GM12864 (cell line): ENCODE results near the gene MACF1.

Experiments used
- DNase-seq: peaks from one replicate; pipeline ENCODE4 v3.0.0-alpha.2; 2011; ENCODE audit warnings: low read depth
- H3K4me3 ChIP-seq: 2 replicates; pipeline ENCODE4 v1.5.1; 2011; ENCODE audit warnings: mild to moderate bottlenecking, low read depth, low read length, control low read depth
- CTCF ChIP-seq: IDR thresholded peaks from 2 replicates; pipeline ENCODE4 v1.5.1; 2011; ENCODE audit warnings: low read depth, mild to moderate bottlenecking, moderate library complexity, low read length, control low read depth, inconsistent platforms; ENCODE audit errors: missing control alignments

MACF1 gene

GRCh38 chr1:39418236-39418635, 213.7 kb downstream of the MACF1 start:
- no peak for DNase-seq
- H3K4me3 ChIP-seq: no peak overlapping the region
- TF ChIP-seq CTCF: no peak

- no peak for DNase-seq
- H3K4me3 ChIP-seq: no peak overlapping the region
- no peak for TF ChIP-seq CTCF
Measured at GRCh38 chr1:39420493-39420892, 216.0 kb downstream of the MACF1 start.

- no peak for DNase-seq
- no peak overlapping the region for H3K4me3 ChIP-seq
- no peak for TF ChIP-seq CTCF
Measured at GRCh38 chr1:39422614-39423013, 218.1 kb downstream of the MACF1 start.

GRCh38 chr1:39425151-39425550, 220.7 kb downstream of the MACF1 start:
- TF ChIP-seq CTCF: no peak
- no peak for DNase-seq
- H3K4me3 ChIP-seq: no peak overlapping the region

- no peak for TF ChIP-seq CTCF
- H3K4me3 ChIP-seq: no peak overlapping the region
- DNase-seq: no peak
Measured at GRCh38 chr1:39425634-39426033, 221.1 kb downstream of the MACF1 start.

- no peak for TF ChIP-seq CTCF
- H3K4me3 ChIP-seq: no peak overlapping the region
Measured at GRCh38 chr1:39426346-39426745, 221.9 kb downstream of the MACF1 start.

GRCh38 chr1:39427374-39427773, 222.9 kb downstream of the MACF1 start:
- no peak for TF ChIP-seq CTCF
- no peak overlapping the region for H3K4me3 ChIP-seq
- no peak for DNase-seq

More at GRCh38 chr1:39426346-39426745, 221.9 kb downstream of the MACF1 start:
- no peak for DNase-seq
